HuH-7.5 (cell line): ENCODE measurements around the gene STK39.

Source experiments
- DNase-seq: peaks from one replicate; pipeline ENCODE4 v3.0.0; 2011; ENCODE audit warnings: low spot score

STK39 gene

GRCh38 chr2:168241746-168242145 lies 5.6 kb downstream of the STK39 start:
- no peak for DNase-seq

GRCh38 chr2:168241208-168241607 lies 6.2 kb downstream of the STK39 start:
- DNase-seq = no peak

DNA sequence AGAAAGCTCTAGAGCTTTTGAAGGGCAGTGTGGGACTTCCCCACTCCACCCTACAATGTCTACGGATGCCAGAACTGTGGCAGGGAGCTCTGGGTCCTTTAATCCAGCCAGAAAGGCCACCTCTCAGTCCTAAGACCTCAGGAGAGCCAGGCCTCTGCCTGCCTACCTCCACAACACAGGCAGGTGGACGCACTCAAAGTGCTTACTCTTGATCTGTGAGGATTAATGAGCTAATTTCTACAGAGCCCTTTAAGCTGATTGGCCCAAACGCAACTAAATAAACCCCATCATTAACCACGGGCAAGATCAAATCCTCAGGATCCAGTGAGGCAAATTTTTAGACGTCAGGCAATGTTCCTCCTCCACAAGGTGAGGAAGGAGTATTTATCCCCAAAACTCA lies 8.1 kb downstream of the STK39 start:
- no peak for DNase-seq

- DNase-seq = no peak
These were observed 9.7 kb downstream of the STK39 start for GRCh38 chr2:168237741-168238140.

DNA sequence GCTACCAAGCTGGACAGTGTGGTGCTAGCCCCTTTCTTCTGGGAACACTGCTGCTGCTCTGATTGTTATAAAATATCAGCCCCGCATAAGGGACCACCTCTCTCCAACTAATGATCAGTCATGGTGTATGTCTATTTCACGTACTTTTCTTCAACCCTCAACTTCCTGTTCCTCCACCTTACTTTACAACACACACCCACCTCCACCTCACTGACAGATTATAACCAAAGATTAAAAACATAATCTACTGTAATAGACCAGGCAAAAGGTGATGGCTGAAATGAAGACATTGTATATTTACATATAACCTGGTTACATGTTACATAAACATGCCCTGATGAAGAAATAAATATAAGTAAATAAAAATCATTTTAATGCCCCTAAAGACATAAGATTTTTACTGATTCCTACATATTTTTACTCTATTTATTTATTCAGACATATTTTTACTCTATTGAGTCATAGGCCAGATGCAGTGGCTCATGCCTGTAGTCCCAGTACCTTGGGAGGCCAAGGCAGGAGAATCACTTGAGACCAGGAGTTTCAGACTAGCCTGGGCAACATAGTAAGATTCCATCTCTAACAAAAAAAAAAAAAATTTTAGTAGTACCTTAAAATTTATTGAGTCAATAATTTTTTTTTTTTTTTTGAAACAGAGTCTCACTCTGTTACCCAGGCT lies 12.8 kb downstream of the STK39 start:
- no peak for DNase-seq

DNA sequence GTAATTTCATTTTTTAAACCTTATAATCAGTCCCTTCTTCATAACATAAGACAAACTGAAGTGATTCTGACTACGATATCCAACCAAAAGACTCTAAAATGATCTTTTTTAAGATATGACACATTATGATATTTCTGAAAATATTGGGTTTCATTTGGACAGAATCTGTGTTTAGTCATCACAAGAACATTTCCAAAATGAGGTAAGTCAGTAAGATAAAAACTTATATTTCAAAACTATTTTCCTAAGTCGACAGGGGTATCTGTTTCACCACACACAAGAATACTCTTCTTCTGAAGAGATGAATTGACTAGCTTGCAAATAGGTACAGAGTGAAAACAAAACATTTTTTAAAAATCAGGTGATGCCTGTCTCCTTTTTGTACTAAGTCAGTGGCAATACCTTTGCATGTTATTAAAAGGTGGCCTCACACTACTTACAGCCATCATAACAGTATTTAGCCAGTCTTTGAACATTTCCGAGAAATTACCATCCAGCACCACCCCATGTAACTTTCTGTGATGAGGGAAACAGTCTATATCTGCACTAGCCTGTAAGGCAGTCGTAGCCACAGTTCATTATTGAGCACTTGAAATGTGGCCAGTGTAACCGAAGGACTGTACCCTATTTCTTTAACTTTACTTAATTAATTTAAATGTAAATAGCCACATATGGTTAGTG lies 13.5 kb downstream of the STK39 start:
- DNase-seq = no peak

DNA sequence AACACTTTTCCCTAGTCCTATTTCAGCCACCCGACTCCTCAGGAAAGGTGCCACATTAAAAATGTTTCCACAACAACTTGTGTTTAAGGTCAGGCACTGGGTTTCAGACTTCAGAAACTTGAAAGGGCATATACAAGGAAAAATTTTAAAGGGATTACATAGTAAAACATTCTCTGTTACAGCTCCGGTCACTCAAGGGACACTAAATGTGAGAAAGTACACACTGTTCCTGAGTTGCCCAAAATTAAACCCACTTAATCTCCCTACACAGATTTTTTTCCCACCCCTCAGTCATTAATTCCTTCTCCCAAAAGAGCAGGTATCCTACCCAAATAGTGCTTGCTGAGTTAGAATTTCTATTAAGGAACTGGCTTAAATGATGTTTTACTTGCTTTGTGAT lies 14.2 kb downstream of the STK39 start:
- no peak for DNase-seq

DNA sequence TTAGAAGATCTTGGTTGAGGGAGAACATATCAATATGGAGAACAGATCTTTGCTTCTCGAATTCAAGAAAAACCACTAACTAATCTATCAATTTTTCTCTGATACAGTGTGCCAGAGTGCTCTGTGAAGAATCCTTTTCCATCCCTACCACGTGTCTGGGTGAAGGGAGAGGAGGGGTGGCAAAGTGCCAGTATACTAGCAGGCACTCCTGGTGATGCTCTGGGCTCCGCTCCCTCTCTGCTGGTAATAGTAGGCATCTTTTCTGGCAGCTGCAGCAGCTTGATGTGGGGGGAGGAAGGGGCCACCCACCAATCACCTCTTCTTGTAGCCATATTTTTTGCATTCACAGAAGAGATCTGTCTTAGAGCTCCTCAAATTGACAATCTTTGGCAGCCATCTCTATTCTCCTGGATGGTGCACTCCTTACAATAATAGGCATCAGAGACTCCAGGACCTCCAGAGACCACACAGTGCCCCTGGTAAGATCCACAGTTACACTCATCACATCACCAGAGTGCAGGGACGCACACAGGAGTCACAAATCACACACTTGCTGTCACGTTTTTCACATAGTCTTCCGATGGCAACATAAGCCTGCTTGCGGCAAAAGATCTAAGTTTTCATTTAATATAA lies 15.7 kb downstream of the STK39 start:
- DNase-seq = no peak

GRCh38 chr2:168230389-168230788 lies 17.0 kb downstream of the STK39 start:
- no peak for DNase-seq

DNA sequence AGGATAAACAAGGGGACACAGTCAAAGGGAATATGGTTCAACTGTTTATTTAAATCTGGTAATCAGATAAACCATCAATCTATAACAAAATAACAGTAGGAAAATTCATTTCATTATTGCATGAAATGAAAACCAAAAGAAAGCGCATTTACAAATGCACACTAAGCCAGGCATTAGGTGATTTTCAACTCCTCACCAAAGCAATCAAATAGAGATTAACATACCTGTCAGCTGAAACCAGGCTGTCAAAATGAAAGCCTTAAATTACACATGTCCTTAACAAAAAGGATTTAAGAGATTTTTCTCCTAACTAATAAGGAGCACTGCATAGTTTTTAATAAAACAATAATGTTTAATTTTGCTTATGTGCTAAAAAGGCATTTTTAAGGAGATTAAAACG lies 23.0 kb downstream of the STK39 start:
- DNase-seq = no peak

- DNase-seq = no peak
These were observed 25.3 kb downstream of the STK39 start for GRCh38 chr2:168222088-168222487.

DNA sequence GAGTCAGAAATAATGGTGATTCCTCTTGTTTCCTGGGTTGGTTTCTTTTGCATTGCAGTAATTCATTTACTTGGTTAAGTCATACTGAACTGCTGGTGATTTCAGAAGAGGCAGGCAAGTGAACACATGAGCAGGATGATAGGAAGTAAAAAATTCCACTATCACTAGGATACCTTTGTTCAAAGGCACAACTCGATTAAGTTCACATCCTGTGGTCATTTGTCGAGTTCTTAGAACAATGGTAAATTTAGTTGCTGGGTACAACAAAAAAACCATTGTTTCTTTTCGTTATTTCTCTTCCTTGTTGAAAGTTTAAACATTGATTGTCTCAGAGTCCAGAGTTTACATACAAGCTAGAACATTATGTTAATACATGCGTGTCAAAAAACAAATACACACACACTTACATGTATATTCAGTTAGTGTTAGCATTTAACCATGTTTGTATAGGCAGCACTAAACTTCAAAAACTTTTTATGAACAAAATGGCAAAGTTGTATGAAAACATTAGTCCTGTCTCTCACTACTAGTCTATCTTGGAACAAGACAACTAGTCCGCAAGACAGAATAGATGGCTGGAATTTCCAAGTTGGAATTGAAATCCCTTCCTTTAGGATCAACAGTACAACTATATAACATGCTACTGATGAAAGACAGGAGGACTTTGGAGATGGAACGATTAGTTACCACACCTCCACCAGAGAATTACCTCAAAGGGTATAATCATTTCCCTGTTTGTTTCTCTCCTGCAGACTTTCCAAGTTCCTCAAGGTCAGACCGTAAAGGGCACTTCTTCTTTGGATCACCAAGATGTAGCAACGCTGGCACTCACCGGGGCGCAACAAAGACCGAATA lies 26.2 kb downstream of the STK39 start:
- DNase-seq = no peak

GRCh38 chr2:168217920-168218319 lies 29.5 kb downstream of the STK39 start:
- DNase-seq = no peak

GRCh38 chr2:168216351-168217005 lies 30.9 kb downstream of the STK39 start:
- no peak for DNase-seq

DNA sequence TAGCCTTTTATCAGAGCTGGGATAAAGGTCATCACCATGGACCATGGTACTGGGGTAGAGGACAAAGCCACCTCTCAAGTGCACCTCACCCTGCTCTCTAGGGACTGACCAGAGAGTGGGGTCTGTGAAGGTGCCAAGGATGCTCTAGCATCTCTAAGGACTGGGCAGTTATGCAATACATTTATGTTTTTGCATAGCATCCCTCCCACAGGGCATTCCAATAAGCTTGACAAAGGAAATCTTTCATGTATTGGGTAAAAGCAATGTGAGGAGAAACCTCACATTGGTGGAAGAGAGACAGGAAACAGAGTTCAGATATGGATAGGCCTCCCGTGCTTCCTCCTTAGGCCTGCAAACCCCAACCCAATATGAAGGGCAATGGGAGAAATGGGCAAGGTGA lies 31.6 kb downstream of the STK39 start:
- DNase-seq = no peak

- no peak for DNase-seq
These were observed 34.5 kb downstream of the STK39 start for GRCh38 chr2:168212866-168213265.

GRCh38 chr2:168212167-168212566 lies 35.2 kb downstream of the STK39 start:
- no peak for DNase-seq

GRCh38 chr2:168211664-168212163 lies 35.7 kb downstream of the STK39 start:
- no peak for DNase-seq

GRCh38 chr2:168210895-168211570 lies 36.4 kb downstream of the STK39 start:
- DNase-seq = peak; percentile 23

- DNase-seq = no peak
These were observed 37.0 kb downstream of the STK39 start for GRCh38 chr2:168210216-168210894.

DNA sequence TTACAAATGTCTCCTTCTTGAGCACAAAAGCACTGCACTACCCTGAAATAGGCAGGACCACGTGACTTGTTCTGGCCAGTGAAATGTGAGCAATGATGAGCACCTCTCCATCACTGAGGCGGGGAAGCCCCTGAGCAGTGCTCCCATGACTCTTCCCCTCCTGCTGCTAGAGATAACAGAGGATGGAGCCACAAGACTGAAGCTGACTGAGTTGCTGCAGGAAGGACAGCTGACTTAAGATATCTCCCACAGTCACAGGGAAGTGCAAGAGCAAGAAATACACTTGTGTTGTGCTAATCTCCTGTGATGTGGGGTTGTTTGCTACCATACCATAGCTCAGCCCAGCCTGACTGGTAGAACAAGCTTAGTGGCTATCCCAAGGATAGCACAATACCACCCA lies 38.7 kb downstream of the STK39 start:
- no peak for DNase-seq
